ENCODE data around the gene TTLL10. TPM values are rescaled to one million over a fixed set of nuclear protein-coding genes. Genes with fewer than 3 reads are reported as not detected.
"Not testable (repeated sequence)": the region's sequence is repeated elsewhere in the genome, so short reads cannot be mapped to it uniquely, and the experiment has no call there.

The TTLL10 gene
- polyA plus RNA-seq, 4 donors: 0.33 to 0.83 (median 0.63) TPM

- no peak for DNase-seq (ENCODE audit: low read depth in 4 of 4, low spot score in 3 of 4)
Observed at GRCh38 chr1:1170215-1171091, 3.2 kb upstream of the TTLL10 start.

GRCh38 chr1:1171161-1171545 lies 2.5 kb upstream of the TTLL10 start:
- no peak for DNase-seq (ENCODE audit: low read depth in 4 of 4, low spot score in 3 of 4)

- no peak for DNase-seq (ENCODE audit: low read depth in 4 of 4, low spot score in 3 of 4)
Observed at GRCh38 chr1:1171546-1172340, 1.9 kb upstream of the TTLL10 start.

- no peak for DNase-seq (ENCODE audit: low read depth in 4 of 4, low spot score in 3 of 4)
Observed at GRCh38 chr1:1173061-1173792, 453 bp upstream of the TTLL10 start.

GRCh38 chr1:1175221-1176062 lies 1.8 kb downstream of the TTLL10 start:
- DNase-seq (ENCODE audit: low read depth in 4 of 4, low spot score in 3 of 4): no peak

- DNase-seq (ENCODE audit: low read depth in 4 of 4, low spot score in 3 of 4): not testable (repeated sequence)
Observed at GRCh38 chr1:1176063-1176761, 2.5 kb downstream of the TTLL10 start.

GRCh38 chr1:1176931-1177330 lies 3.3 kb downstream of the TTLL10 start:
- DNase-seq (ENCODE audit: low read depth in 4 of 4, low spot score in 3 of 4): no peak

GRCh38 chr1:1177452-1178206 lies 3.9 kb downstream of the TTLL10 start:
- no peak for DNase-seq (ENCODE audit: low read depth in 4 of 4, low spot score in 3 of 4)

GRCh38 chr1:1178794-1179331 lies 5.2 kb downstream of the TTLL10 start:
- no peak for DNase-seq (ENCODE audit: low read depth in 4 of 4, low spot score in 3 of 4)

- no peak for DNase-seq (ENCODE audit: low read depth in 4 of 4, low spot score in 3 of 4)
Observed at GRCh38 chr1:1179346-1179982, 5.8 kb downstream of the TTLL10 start.

- DNase-seq (ENCODE audit: low read depth in 4 of 4, low spot score in 3 of 4): no peak
Observed at GRCh38 chr1:1179983-1180861, 6.5 kb downstream of the TTLL10 start.

- DNase-seq (ENCODE audit: low read depth in 4 of 4, low spot score in 3 of 4): no peak
Observed at GRCh38 chr1:1181129-1181937, 7.7 kb downstream of the TTLL10 start.

GRCh38 chr1:1181938-1182410 lies 8.3 kb downstream of the TTLL10 start:
- DNase-seq (ENCODE audit: low read depth in 4 of 4, low spot score in 3 of 4): no peak

- no peak for DNase-seq (ENCODE audit: low read depth in 4 of 4, low spot score in 3 of 4)
Observed at GRCh38 chr1:1182491-1183220, 9.0 kb downstream of the TTLL10 start.

GRCh38 chr1:1183221-1183747 lies 9.6 kb downstream of the TTLL10 start:
- DNase-seq (ENCODE audit: low read depth in 4 of 4, low spot score in 3 of 4): no peak

All from right renal pelvis (tissue), 4 donors.